ENCODE measurements around the gene BMPR1B. TPM values are rescaled to one million over a fixed set of nuclear protein-coding genes. Genes with fewer than 3 reads are reported as not detected.
"Not testable (repeated sequence)": the region's sequence is repeated elsewhere in the genome, so short reads cannot be mapped to it uniquely, and the experiment has no call there.

BMPR1B gene
- total RNA-seq, 1 donor from 2014 or later, result 6.5 TPM

GRCh38 chr4:95087657-95088455 is 330.1 kb downstream of the BMPR1B start:
- peak; percentile 19 for DNase-seq (ENCODE audit: low read depth)

GRCh38 chr4:95091272-95091671 is 333.5 kb downstream of the BMPR1B start:
- peak; percentile 38 for DNase-seq (ENCODE audit: low read depth)

DNA sequence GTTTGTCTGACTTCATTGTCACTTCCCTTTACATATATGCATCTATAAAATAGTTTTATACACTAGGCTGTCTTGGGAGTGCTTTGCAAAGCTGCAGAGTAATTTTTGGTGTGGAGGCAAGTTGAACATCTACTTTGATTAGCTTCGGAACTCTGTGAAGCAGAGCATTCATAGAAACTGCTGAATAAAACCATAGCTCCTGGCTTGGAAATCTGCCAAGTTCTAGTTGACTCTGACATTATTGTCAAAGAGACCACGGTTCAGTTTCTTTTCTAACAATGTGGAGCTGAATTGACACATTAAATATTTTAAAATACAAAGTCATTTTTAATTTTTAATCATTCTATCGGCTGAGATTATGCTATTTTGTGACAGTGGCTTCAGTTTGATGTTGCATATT is 335.0 kb downstream of the BMPR1B start:
- DNase-seq (ENCODE audit: low read depth), result peak; percentile 40

GRCh38 chr4:95093460-95093859 is 335.7 kb downstream of the BMPR1B start:
- DNase-seq (ENCODE audit: low read depth), result no peak

GRCh38 chr4:95093936-95094929 is 336.5 kb downstream of the BMPR1B start:
- no peak for DNase-seq (ENCODE audit: low read depth)

DNA sequence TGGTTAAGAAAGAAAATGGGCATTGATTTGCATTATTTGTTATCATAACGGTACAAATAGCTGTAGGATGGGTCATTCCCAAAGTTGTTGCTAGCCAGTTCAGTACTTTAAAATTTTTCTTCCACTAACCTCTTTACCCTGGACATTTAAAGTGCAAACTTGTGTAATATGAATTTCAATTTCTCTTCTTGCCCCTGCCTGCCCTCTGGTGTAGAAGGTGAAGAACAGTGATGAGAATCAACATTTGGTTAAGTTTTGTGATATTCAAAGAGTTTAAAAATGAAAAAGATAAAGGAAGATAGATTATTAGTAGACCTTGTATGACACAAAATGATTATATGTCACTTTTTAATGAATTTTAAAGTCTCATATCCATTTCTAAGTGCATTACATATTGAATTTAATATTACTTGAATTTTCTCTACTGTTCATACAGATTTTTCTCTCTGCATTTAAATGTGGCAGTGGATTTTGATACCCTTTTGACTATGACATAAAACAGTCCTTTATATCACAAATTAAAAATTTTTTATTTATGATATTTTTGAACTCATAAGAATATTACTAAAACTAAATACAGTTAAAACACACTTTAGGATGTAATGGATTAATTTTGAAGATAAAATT is 337.7 kb downstream of the BMPR1B start:
- peak; percentile 45 for DNase-seq (ENCODE audit: low read depth)

GRCh38 chr4:95102162-95102790 is 344.5 kb downstream of the BMPR1B start:
- DNase-seq (ENCODE audit: low read depth), result peak; percentile 32

GRCh38 chr4:95105112-95105511 is 347.4 kb downstream of the BMPR1B start:
- no peak for DNase-seq (ENCODE audit: low read depth)

DNA sequence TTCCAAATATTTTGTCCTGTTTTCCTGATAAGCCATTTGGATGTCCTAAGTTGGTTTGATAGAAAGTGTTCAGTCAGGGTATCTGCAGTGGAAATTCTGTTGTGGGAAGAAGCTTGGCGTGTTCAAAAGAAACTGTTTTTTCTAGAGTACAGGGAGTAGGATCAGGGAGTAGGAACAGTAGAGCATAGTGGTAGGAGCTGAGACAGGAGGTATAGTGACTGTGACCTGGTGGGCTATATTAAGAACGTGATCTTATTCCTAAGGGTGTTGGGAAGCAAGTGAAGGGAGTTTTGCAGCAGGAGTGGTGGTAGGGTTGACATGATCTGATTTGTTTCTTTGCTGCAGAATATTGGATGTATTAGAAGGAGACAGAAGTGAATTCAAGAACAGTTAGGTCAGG is 348.2 kb downstream of the BMPR1B start:
- no peak for DNase-seq (ENCODE audit: low read depth)

DNA sequence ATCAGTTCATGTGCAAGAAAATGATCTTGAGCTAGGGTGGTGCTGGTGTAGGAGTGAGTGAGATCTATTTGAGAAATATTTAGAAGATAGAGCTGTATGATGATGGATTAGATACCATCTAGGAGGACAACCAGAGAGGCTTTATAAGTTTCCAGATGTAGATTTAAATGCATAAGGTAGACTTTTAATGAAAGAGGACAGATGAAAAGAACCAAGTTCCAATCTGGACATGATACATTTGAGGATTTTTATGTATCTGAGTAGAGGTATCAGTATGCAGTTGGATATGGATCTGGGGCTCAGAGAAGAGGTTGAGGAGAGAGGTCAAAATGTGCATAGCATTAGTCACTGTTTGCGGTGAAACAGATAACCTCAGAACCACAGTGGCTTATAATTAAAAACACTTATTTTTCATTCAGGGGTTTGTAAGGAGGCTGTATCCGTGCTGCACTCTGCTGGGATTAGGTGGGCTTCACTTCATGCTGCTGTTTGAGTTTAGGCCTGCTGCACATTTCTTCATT is 348.7 kb downstream of the BMPR1B start:
- peak; percentile 21 for DNase-seq (ENCODE audit: low read depth)

- DNase-seq (ENCODE audit: low read depth), result no peak
Observed at GRCh38 chr4:95107004-95107403, 349.2 kb downstream of the BMPR1B start.

- DNase-seq (ENCODE audit: low read depth), result peak; percentile 13
Observed at GRCh38 chr4:95107635-95108034, 349.9 kb downstream of the BMPR1B start.

- DNase-seq (ENCODE audit: low read depth), result no peak
Observed at GRCh38 chr4:95108883-95109421, 351.2 kb downstream of the BMPR1B start.

GRCh38 chr4:95114521-95114920 is 356.8 kb downstream of the BMPR1B start:
- DNase-seq (ENCODE audit: low read depth), result peak; percentile 29

GRCh38 chr4:95118497-95118896 is 360.7 kb downstream of the BMPR1B start:
- DNase-seq (ENCODE audit: low read depth), result no peak

DNA sequence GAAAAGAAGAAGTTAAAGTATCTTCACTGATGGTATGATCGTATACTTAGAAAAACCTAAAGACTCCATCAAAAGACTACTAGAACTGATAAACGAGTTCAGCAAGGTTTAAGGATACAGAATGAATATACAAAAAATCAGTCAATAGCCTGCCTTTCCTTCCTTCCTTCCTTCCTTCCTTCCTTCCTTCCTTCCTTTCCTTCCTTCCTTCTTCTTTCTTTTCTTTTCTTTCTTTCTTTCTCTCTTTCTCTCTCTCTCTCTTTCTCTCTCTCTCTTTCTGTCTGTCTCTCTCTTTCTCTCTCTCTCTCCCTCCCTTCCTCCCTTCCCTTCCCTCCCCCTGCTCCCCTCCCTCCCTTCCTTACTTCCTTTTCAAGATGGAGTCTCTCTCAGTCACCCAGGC is 362.7 kb downstream of the BMPR1B start:
- DNase-seq (ENCODE audit: low read depth), result no peak

DNA sequence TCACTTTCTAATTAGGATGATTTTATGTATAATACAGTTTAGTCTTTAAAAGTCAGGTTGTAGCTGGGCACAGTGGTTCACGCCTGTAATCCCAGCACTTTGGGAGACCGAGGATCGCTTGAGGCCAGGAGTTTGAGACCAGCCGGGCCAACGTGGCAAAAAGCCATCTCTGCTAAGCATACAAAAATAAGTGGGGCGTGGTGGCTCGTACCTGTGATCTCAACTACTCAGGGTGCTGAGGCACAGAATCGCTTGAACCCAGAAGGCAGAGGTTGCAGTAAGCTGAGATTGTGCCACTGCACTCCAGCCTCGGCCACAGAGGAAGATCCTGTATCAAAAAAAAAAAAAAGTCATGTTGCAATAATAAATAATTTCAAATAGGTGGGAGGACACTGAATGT is 364.2 kb downstream of the BMPR1B start:
- DNase-seq (ENCODE audit: low read depth), result no peak

GRCh38 chr4:95124906-95125504 is 367.2 kb downstream of the BMPR1B start:
- DNase-seq (ENCODE audit: low read depth), result peak; percentile 75

GRCh38 chr4:95129031-95129430 is 371.3 kb downstream of the BMPR1B start:
- DNase-seq (ENCODE audit: low read depth), result peak; percentile 10

DNA sequence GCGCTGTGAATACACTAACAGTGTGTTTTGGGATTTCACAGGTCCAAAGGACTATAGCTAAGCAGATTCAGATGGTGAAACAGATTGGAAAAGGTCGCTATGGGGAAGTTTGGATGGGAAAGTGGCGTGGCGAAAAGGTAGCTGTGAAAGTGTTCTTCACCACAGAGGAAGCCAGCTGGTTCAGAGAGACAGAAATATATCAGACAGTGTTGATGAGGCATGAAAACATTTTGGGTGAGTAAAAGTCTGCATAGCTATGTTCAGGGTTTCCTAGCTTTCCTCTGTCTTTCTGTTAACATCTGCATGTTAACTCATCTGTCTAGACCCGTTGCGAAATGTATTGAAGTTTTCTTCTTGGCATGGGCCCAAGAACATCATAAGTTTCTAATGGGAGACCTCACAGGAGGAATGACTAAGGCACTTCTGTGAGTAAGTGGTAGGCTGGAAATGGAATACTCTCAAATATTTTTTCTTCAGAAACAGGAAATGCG is 372.1 kb downstream of the BMPR1B start:
- DNase-seq (ENCODE audit: low read depth), result peak; percentile 100

DNA sequence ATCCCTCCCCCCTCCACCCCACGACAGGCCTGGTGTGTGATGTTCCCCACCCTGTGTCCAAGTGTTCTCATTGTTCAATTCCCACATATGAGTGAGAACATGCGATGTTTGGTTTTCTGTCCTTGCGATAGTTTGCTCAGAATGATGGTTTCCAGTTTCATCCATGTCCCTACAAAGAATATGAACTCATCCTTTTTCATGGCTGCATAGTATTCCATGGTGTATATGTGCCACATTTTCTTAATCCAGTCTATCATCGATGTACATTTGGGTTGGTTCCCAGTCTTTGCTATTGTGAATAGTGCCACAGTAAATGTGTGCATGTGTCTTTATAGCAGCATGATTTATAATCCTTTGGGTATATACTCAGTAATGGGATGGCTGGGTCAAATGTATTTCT is 376.3 kb downstream of the BMPR1B start:
- not testable (repeated sequence) for DNase-seq (ENCODE audit: low read depth)

Measured in renal cortical epithelial cell (primary cell).